Natural killer cell (primary cell): ENCODE data around the gene TRAPPC13. TPM values are rescaled to one million over a fixed set of nuclear protein-coding genes. Genes with fewer than 3 reads are reported as not detected.

Source experiments
- ATAC-seq, 3 donors: fragments of 150-1000 bp in 2 of 3; fragments of 200-7000 bp in 1 of 3; cut with Tn5 transposase; 1 replicate in 1 of 3; 2 replicates in 2 of 3; pipeline ENCODE4 v1.10.0; 2021; ENCODE audit warnings: mild to moderate bottlenecking in 2 of 3, moderate library complexity in 2 of 3
- DNase-seq, 2 donors: peaks; one replicate each; pipeline versions ENCODE4 v3.0.0 to v3.0.0-alpha.2; 2013 to 2021; ENCODE audit warnings: mixed read lengths in 1 of 2
- H3K27ac ChIP-seq: one replicate; pipeline ENCODE4 v1.5.1; 2013; ENCODE audit warnings: mild to moderate bottlenecking, low read length
- H3K27me3 ChIP-seq: one replicate; pipeline ENCODE4 v1.6.1; 2013; ENCODE audit warnings: low read length; ENCODE audit not compliant: control insufficient read depth, insufficient read depth
- H3K36me3 ChIP-seq: one replicate; pipeline ENCODE4 v1.6.1; 2013; ENCODE audit warnings: low read length; ENCODE audit not compliant: control insufficient read depth, insufficient read depth
- H3K4me1 ChIP-seq: one replicate; pipeline ENCODE4 v1.6.1; 2013; ENCODE audit warnings: low read length; ENCODE audit not compliant: control insufficient read depth, insufficient read depth
- H3K4me3 ChIP-seq: one replicate; pipeline ENCODE4 v1.5.1; 2013; ENCODE audit warnings: low read length
- H3K9me3 ChIP-seq: one replicate; pipeline ENCODE4 v1.6.1; 2013; ENCODE audit warnings: low read length; ENCODE audit not compliant: control insufficient read depth, insufficient read depth
- H3K27ac Mint-ChIP-seq, 2 donors: one replicate each; pipeline ENCODE4 v1.8.0; 2022; ENCODE audit warnings: mild to moderate bottlenecking in 2 of 2, mixed read lengths in 2 of 2, moderate library complexity in 1 of 2
- H3K27me3 Mint-ChIP-seq, 2 donors: one replicate each; pipeline ENCODE4 v1.8.0; 2022; ENCODE audit warnings: low read depth in 2 of 2, mixed read lengths in 2 of 2
- H3K36me3 Mint-ChIP-seq: one replicate; pipeline ENCODE4 v1.8.0; 2022; ENCODE audit warnings: mixed read lengths
- H3K4me1 Mint-ChIP-seq, 2 donors: one replicate each; pipeline ENCODE4 v1.8.0; 2022; ENCODE audit warnings: mixed read lengths in 2 of 2
- H3K4me3 Mint-ChIP-seq: one replicate; pipeline ENCODE4 v1.8.0; 2022; ENCODE audit warnings: mild to moderate bottlenecking, moderate library complexity, mixed read lengths
- H3K9me3 Mint-ChIP-seq, 2 donors: one replicate each; pipeline ENCODE4 v1.8.0; 2022; ENCODE audit warnings: mixed read lengths in 2 of 2
- WGBS: methylation state at CpG from one replicate; pipeline ENCODE4 v1.1.7; 2013; ENCODE audit warnings: missing lambda C conversion rate; ENCODE audit not compliant: insufficient coverage; 5-methylcytosine and 5-hydroxymethylcytosine counted together
- intact Hi-C: fragments of 100-400 bp; cut with micrococcal nuclease; formaldehyde crosslinking; loops from one replicate; pipeline ENCODE4 v1.14.2; 2022
- total RNA-seq, 4 donors: library from RNA; stranded (reverse); fragments of 120-200 nt in 1 of 4; gene quantifications; one replicate each; pipeline versions ENCODE4 v1.2.3 to v1.2.4, GENCODE V29; 2013 to 2022
- TF ChIP-seq, protein P1 (sequence below): fragments of 200-600 bp; IDR thresholded peaks from one replicate; pipeline ENCODE4 v1.8.0; 2022; ENCODE audit warnings: antibody characterized with exemption

TRAPPC13 gene
- total RNA-seq, 3 donors from 2014 or later (not counting 1 experiment from before 2014, with no cell fraction given): 20.9 to 27.5 (median 25.6) TPM

DNA sequence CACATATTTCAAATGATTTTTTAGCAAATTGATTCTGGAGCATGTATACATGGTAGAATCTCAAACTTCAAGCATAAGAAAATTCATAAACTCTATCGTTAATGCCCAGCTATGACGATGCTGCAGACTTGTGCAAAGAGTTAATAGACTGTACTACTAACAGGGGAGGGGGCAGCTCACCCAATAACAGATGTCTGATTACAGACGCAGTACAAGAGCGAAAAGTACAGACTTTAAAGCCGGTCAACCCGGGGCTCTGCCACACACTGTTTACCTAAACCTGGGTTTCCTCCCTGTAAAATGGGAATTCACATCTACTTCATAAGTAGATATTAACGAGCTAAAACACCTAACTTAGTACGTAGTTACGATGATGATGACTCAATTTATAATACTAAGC, 1.3 kb upstream of the TRAPPC13 start:
- Mint-ChIP-seq H3K4me3 (peak overlapping the region; percentile 94), H3K36me3 (no peaks in the 10 kb centered on the region), H3K9me3 (no peaks in the 10 kb centered on the region), H3K4me1 (peaks cover 41 to 43% of the 10 kb centered on the region in 2 donors), H3K27ac (peak overlapping the region; percentile 96 to 99), H3K27me3 (no peaks in the 10 kb centered on the region)
- Histone ChIP-seq H3K4me1 (peaks cover 7% of the 10 kb centered on the region), H3K9me3 (no peaks in the 10 kb centered on the region), H3K27ac (peak overlapping the region; percentile 73), H3K27me3 (no peaks in the 10 kb centered on the region), H3K4me3 (peak overlapping the region; percentile 60), H3K36me3 (peaks cover under 1% of the 10 kb centered on the region)
- intact Hi-C loops: no loop called here
- DNase-seq (no peak), ATAC-seq (no peak)
- 23% methylated on average over 4 of the region's 9 CpGs for WGBS
- TF ChIP-seq, protein P1, sequence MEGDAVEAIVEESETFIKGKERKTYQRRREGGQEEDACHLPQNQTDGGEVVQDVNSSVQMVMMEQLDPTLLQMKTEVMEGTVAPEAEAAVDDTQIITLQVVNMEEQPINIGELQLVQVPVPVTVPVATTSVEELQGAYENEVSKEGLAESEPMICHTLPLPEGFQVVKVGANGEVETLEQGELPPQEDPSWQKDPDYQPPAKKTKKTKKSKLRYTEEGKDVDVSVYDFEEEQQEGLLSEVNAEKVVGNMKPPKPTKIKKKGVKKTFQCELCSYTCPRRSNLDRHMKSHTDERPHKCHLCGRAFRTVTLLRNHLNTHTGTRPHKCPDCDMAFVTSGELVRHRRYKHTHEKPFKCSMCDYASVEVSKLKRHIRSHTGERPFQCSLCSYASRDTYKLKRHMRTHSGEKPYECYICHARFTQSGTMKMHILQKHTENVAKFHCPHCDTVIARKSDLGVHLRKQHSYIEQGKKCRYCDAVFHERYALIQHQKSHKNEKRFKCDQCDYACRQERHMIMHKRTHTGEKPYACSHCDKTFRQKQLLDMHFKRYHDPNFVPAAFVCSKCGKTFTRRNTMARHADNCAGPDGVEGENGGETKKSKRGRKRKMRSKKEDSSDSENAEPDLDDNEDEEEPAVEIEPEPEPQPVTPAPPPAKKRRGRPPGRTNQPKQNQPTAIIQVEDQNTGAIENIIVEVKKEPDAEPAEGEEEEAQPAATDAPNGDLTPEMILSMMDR: no peak

DNA sequence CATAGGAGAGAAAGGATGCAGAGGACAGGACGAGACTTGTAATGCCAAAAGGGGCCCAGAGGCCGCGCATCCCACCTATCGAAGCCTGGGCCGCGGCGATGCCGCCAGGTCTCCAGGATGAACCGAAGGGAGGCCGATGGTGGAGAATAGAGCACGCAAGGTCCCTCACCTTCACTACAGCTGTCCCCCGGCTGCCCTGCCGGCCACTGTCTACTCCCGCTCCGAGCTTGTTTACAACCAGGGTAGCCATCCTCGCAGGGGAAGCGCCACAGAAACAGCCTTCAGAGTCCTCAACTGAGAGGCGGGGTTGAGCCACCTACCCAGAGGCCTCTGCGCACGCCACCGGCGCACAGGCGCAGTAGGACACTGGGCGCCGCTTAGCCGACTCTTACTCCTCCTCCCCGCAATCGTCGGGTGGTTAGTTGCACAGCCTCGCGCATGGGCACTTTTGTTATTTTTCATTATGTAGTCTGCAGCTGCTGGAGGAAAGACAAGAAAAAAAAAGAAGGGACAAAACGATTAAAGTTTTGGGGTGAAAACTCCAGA, 729 bp upstream of the TRAPPC13 start, which contains the start of gene TRIM23:
TSS of gene TRIM23 (minus strand) at position 309 of the 546 bp plus-strand sequence. CDS start at position 250, 59 bp downstream.
- DNase-seq: peak; percentile 89 to 97
- intact Hi-C loops: loop anchor here (1.0 to 2.0 kb wide), 3 partner anchors 61 to 521 kb away; partner anchors contain the start of genes CENPK, PPWD1 and SREK1
- peak within 1 kb of the TSS; percentile 94 for H3K4me3 Mint-ChIP-seq
- H3K4me1 Mint-ChIP-seq: peaks cover 37 to 38% of the 10 kb centered on the region in 2 donors
- Histone ChIP-seq H3K4me1 (peaks cover 7% of the 10 kb centered on the region), H3K27me3 (no peaks in the 10 kb centered on the region), H3K4me3 (peak within 1 kb of the TSS; percentile 60), H3K36me3 (peaks cover 5% of the 10 kb centered on the region), H3K27ac (peak within 1 kb of the TSS; percentile 73), H3K9me3 (no peaks in the 10 kb centered on the region)
- TF ChIP-seq, protein P1: no peak
- H3K27ac Mint-ChIP-seq: peak within 1 kb of the TSS; percentile 96 to 99
- no peaks in the 10 kb centered on the region for H3K36me3 Mint-ChIP-seq
- H3K27me3 Mint-ChIP-seq: no peaks in the 10 kb centered on the region
- under 1% methylated on average over 32 of the region's 32 CpGs for WGBS
- ATAC-seq: peak; percentile 91 to 98 (median 93)
- no peaks in the 10 kb centered on the region for H3K9me3 Mint-ChIP-seq

DNA sequence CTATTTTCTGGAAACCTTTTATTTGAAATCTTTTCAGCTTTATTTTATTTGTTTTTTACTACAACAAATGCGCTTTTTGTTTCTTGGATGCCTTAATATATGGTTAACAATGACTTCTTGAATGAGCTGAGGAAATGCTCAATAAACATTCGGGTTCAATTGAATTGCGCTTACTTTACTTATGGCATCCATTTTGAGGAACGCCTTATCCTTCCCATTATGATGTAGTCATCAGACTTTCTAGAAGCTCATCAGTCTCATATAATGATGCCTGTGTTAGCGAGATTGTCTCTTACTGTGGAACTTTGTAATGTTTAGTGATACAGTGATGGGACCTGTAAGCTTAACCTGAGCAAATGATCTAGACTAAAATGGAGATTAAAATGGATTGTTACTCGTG, 916 bp downstream of the TRAPPC13 start:
- no peak overlapping the region for H3K4me3 ChIP-seq
- DNase-seq: no peak

More for the DNA sequence above, 916 bp downstream of the TRAPPC13 start:
- TF ChIP-seq, protein P1: no peak
- Histone ChIP-seq H3K4me1 (peaks cover 7% of the 10 kb centered on the region), H3K9me3 (no peaks in the 10 kb centered on the region), H3K27me3 (no peaks in the 10 kb centered on the region), H3K27ac (no peak overlapping the region), H3K36me3 (peaks cover 14% of the 10 kb centered on the region)
- Mint-ChIP-seq H3K36me3 (peaks cover 6% of the 10 kb centered on the region), H3K4me3 (peak overlapping the region; percentile 94), H3K27me3 (no peaks in the 10 kb centered on the region), H3K27ac (peak overlapping the region; percentile 96 to 99), H3K9me3 (no peaks in the 10 kb centered on the region), H3K4me1 (peaks cover 34 to 35% of the 10 kb centered on the region in 2 donors)
- intact Hi-C loops: loop anchor here (2.0 kb wide), 2 partner anchors 299 to 519 kb away; partner anchors contain the start of gene SREK1
- 81% methylated on average over 4 of the region's 6 CpGs for WGBS
- ATAC-seq: no peak
